ENCODE results near the gene HMGXB4.

Gene HMGXB4

DNA sequence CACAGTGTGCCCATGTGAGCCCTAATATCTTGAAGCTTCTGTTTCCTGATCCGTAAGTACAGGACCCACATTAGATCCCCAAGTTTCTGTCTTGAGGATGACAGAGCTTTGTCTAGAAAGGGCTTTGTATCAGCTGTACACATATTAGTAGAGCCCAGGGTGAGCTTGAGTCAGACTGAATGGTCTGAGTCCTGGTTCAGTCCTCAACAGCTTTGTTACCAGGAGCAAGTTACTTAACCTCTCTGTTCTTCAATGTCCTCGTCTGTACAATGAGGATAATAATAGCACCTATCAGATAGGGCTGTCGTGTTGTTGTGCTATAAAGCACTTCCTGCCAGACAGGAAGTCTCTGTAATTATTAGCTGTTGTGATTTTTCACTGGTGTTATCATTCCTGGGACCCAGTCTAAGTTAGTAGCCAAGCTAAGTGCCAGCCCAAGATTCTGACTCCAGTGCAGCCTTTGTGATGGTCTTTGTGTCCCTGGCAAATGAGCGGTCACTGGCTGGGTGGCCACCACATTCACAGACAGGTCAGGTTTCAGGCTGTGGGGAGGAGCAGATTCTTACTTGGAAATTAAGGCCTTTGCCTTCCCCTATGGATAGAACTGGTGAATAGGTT is 49.2 kb downstream of the HMGXB4 start:
- no peak for DNase-seq
- in situ Hi-C loops (cut with HindIII; ENCODE audit: low pct_ligation_motif_present, low pct_unique_long_range_greater_than_20kb, low sequenced_read_pairs) = no loop called here

DNA sequence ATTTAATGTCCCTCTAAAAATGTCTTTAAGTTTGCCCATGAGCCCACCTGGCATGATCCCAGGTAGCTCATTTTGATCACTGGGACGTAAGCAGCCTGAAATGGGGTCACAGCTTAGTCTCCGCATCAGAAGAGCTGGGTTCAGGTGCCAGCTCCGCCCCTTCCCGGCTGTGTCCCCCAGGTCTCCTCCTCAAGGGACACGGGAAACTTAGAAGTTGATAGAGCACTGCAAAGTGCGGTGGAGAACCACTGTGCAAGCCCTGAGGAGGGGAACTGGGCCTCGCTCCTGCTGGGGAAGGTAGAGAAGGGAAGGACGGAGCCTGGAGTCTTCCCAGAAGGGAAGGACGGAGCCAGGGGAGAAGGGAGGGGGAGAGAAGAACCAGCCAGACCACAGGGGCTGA is 50.1 kb downstream of the HMGXB4 start:
- DNase-seq = no peak
- in situ Hi-C loops (cut with HindIII; ENCODE audit: low pct_ligation_motif_present, low pct_unique_long_range_greater_than_20kb, low sequenced_read_pairs) = no loop called here

GRCh38 chr22:35307892-35308291 is 50.6 kb downstream of the HMGXB4 start:
- no peak for DNase-seq
- in situ Hi-C loops (cut with HindIII; ENCODE audit: low pct_ligation_motif_present, low pct_unique_long_range_greater_than_20kb, low sequenced_read_pairs) = no loop called here

DNA sequence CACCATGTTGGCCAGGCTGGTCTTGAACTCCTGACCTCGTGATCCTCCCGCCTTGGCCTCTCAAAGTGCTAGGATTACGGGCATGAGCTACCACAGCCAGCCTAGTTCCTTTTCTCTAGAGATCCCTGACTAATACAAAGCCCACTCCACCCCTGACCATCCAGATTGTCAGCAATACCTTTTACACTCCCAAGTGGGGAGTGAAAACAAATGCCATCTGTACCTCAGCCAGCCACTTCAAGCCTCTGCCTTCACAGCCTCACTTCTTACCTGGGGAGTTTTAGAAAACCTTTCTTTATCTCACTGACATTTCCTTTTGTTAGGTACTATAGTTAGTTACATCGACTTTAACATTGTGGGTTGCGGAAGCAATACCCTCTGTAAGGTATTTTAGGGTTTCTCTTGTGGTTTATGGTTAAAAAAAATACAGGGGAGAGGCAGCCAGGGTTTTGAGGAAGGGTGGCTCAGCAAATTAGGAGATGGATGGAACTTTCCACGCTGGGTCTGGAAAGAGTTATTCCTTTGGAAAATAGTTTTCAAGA is 51.3 kb downstream of the HMGXB4 start:
- no peak for DNase-seq
- in situ Hi-C loops (cut with HindIII; ENCODE audit: low pct_ligation_motif_present, low pct_unique_long_range_greater_than_20kb, low sequenced_read_pairs) = no loop called here

- DNase-seq = no peak
- in situ Hi-C loops (cut with HindIII; ENCODE audit: low pct_ligation_motif_present, low pct_unique_long_range_greater_than_20kb, low sequenced_read_pairs) = no loop called here
These were observed 53.6 kb downstream of the HMGXB4 start for GRCh38 chr22:35310556-35311550.

DNA sequence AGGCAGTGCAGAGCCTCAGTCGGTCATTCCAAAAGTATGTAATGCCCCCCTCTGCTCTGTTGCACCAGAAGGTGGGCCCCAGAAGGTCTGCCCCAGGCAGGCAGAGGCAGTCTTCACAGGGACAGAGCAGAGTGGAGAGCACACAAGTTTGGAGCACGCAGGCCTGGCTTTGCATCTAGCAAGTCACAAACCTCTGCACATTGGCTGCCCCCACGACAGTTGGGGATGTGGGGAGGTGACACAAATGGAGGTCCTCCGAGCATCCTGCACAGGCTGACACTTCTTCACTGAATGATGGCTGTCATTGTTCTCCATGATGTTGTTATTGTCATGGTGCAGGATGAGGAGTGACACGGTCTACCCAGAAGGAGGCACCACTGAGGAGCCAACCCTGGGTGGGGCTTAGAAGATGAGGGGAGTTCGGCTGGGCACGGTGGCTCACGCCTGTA is 54.3 kb downstream of the HMGXB4 start:
- in situ Hi-C loops (cut with HindIII; ENCODE audit: low pct_ligation_motif_present, low pct_unique_long_range_greater_than_20kb, low sequenced_read_pairs) = no loop called here
- no peak for DNase-seq

DNA sequence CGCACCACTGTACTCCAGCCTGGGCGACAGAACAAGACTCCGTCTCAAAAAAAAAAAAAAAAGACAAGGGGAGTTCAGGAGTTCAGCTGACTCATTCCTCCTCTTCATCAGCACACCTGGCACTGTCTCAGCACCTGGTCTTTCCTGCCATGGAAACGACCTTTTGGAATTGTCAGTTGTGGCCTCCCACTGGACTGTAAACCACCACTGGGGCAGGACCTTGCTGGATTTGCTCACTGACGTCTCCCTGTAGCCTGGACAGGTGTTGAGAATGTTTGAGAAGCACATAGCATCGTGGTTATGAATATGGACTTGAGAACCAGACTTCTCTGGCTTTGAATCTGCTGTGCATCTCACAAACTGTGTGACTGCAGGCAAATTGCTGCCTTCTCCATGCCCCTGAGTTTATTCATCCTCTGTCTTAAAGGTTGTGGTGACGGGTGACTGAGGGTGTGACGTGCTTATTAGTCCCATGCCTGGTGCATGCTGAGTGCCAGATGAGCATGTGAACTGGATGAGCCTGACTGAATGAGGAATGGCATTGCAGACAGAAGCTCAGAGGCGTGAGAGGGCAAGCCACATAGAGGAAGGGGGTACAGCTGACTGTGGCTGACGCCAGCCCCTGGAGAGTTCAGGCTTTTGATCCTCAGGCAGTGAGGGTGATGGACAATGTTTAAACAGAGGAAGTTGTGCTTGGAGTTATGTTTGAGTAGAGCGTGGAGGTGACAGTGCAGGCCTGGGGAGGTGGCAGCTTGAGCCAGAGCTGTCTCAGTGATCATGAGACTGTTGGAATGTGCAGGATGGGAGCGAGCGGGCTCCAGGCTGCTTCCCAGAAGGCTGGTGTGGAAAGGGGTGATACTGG is 55.1 kb downstream of the HMGXB4 start:
- DNase-seq = peak; percentile 7
- in situ Hi-C loops (cut with HindIII; ENCODE audit: low pct_ligation_motif_present, low pct_unique_long_range_greater_than_20kb, low sequenced_read_pairs) = no loop called here

- in situ Hi-C loops (cut with HindIII; ENCODE audit: low pct_ligation_motif_present, low pct_unique_long_range_greater_than_20kb, low sequenced_read_pairs) = no loop called here
- DNase-seq = peak; percentile 85
These were observed 56.2 kb downstream of the HMGXB4 start for GRCh38 chr22:35313311-35314121.

DNA sequence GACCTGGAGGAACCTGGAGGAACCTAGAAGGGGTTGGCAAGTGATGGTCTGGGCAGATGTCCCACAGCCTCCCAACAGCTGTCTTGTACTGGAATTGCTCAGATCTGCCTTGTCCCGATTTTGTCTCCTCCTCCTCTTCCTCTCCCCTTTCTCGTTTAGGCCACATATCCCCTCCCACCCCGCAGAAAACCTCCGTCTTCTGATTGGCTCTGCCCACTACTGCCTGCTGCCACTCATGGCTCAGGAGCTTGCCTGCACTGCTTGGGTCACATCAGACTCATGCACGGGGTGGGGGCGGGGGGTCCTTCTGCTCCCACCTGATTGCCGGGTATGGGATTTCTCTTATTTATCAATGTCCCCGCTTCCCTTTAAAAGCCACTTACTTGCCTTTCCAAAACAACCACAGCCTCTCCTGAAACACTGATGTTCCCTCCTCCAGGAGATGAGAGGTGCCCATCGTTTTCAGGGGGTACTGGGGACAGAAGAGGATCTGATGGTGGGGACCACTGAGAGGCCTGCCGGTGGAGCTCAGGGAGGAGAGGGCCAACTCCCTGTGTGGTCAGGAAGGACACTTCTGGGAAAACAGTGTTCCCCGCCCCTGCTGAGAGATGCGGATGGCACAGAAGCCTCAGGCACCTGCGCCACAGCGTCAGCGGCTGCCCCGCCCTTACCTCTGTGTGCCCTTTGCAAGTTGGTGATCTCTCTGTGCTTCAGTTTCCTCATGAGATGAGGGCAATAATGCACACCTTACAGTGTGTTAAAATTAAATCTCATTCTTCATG is 57.1 kb downstream of the HMGXB4 start:
- DNase-seq = no peak
- in situ Hi-C loops (cut with HindIII; ENCODE audit: low pct_ligation_motif_present, low pct_unique_long_range_greater_than_20kb, low sequenced_read_pairs) = no loop called here

DNA sequence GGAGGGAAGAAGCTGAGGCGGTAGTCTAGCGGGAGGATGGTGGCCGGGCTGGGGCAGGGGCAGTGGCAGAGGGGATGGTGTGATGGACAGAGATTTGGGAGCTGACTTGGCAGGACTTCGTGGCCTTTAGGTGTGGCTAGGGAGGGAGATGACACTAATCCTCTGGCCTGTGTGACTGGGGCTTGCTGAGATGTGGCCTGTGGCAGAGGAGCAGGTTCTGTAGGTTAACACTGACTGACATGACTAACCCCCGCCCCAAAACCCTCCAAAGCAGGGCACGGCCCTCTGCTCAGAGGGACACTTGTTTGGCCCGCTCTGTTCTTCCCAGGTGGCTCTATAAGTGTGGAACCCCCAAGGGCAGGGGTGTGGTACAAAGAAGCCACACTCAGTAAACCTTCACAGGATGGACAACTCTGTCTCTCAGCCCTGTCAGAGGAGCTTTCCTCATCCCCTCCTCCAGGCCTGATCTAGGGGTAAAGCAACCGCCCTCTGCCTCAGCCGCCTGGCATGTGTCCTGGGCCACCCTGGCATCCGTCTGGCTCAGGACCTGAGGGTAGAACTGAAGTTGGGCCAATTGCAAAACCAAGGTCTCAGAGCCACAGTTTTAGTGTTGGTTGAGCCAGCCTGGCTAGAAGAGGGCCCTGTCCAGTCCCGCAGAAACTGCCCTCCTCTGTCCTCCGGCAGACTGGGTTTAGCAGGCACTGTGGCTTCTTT is 58.0 kb downstream of the HMGXB4 start:
- in situ Hi-C loops (cut with HindIII; ENCODE audit: low pct_ligation_motif_present, low pct_unique_long_range_greater_than_20kb, low sequenced_read_pairs) = no loop called here

GRCh38 chr22:35315855-35316745 is 58.8 kb downstream of the HMGXB4 start:
- DNase-seq = no peak
- in situ Hi-C loops (cut with HindIII; ENCODE audit: low pct_ligation_motif_present, low pct_unique_long_range_greater_than_20kb, low sequenced_read_pairs) = no loop called here

More for the DNA sequence above, 58.0 kb downstream of the HMGXB4 start:
- no peak for DNase-seq

DNA sequence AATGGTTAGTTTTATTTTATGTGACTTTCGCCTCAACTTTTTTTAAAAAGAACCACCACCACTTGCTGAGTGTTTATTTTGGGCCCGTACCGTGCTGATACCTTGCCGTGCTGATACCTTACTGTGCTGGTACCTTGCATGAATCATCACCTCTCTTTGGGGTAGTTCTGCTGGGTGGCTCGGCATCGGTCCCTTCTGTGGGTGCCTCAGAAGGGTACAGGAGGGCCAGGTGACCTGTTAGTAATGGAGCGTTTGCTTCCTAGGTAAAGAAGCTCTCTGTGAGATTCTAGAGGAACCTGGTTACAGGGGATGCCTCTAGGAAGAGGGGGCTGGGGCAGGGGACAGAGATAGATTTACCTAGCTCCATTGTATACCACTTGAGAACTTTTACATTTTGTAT is 59.5 kb downstream of the HMGXB4 start:
- no peak for DNase-seq
- in situ Hi-C loops (cut with HindIII; ENCODE audit: low pct_ligation_motif_present, low pct_unique_long_range_greater_than_20kb, low sequenced_read_pairs) = no loop called here

DNA sequence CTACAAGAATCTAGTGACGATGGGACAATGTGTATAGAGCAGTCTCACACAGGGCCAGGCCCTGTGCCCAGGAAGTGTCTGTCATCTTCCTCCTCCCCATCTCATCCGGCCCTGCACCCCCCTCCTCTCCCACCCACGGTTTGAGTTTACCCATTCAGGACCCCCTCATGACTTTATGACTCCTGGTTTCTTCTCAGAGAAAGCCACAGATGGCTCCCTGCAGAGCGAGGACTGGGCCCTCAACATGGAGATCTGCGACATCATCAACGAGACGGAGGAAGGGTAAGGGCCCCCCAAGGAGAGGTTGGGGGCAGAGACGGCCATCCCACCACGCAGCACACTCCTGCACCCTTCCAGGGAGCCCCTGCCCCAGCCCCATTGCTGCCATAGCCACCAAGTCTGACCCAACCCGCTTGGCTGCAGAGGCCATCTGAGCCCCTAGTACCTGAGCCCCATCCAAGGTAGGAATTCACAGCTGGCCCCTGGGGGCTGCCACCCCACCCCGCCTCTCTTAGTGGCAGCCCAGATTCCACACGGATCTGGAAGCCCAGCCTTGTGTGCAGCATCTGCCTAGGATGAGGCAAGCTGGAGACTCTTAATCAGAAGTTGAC is 60.5 kb downstream of the HMGXB4 start:
- in situ Hi-C loops (cut with HindIII; ENCODE audit: low pct_ligation_motif_present, low pct_unique_long_range_greater_than_20kb, low sequenced_read_pairs) = no loop called here
- DNase-seq = no peak

DNA sequence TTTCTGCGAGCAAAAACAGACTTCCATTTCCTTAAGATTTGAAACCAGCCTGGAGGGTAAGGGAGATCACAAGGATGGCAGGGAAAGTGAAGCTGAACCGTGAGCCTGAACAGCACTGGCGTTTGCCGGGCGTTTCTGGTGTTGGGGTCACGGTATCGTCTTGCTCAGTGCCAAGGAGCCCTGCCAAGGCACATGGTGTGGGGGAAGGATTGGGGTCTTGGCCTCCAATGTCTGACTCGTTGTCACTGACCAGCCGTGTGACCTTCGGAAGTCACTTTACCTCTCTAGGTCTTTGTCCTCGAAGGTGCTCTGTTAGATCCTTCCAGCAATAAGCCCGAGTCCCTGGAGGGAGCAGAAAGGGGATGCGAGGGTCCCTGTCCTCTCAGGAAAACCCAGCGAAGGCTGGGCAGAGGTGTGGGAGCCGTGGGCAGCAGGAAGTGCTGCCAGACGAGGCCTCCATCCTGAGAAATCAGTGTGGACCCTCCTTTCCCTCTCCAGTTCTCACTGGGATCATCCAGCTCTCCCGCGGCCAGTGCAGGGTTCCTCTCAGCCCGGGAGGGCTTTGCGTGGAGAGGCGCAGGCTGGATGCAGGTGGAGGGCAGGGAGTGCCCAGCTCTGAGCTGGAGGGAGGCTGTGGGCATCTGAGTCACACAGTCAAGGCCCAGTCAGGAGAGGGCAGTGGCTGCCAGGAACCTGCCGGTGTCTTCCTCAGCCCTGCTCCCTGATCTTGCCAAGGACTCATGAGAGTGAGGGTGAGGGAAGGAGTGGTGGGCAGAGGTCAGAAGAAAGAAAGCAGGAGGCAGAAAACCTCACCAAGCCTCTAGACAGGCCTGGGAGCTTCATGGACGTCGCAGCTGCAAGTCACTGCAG is 61.3 kb downstream of the HMGXB4 start:
- DNase-seq = no peak
- in situ Hi-C loops (cut with HindIII; ENCODE audit: low pct_ligation_motif_present, low pct_unique_long_range_greater_than_20kb, low sequenced_read_pairs) = no loop called here

Data from ACHN (cell line).